LNCAP (cell line): ENCODE results near the gene HOXB3.

Experiments
- TF ChIP-seq, protein P1 (sequence below): fragments of 450-650 bp; IDR thresholded peaks from 2 replicates; pipeline ENCODE4 v1.5.1; 2017; ENCODE audit warnings: mild to moderate bottlenecking

HOXB3 gene

DNA sequence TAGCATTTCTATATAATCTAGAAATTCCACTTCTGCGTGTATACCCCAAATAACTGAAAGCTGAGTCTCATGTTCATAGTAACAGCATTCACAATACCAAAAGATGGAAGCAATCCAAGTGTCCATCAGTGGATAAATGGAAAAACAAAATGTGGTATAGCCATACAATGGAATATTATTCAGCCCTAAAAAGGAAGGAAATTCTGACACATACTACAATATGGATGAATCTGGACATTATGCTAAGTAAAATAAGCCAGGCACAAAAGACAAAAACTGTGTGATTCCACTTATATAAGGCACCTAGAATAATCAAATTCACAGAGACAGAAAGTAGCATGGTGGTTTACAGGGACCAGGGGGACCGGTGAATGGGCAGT, 79.7 kb downstream of the HOXB3 start:
- TF ChIP-seq, protein P1, sequence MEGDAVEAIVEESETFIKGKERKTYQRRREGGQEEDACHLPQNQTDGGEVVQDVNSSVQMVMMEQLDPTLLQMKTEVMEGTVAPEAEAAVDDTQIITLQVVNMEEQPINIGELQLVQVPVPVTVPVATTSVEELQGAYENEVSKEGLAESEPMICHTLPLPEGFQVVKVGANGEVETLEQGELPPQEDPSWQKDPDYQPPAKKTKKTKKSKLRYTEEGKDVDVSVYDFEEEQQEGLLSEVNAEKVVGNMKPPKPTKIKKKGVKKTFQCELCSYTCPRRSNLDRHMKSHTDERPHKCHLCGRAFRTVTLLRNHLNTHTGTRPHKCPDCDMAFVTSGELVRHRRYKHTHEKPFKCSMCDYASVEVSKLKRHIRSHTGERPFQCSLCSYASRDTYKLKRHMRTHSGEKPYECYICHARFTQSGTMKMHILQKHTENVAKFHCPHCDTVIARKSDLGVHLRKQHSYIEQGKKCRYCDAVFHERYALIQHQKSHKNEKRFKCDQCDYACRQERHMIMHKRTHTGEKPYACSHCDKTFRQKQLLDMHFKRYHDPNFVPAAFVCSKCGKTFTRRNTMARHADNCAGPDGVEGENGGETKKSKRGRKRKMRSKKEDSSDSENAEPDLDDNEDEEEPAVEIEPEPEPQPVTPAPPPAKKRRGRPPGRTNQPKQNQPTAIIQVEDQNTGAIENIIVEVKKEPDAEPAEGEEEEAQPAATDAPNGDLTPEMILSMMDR, result no peak

GRCh38 chr17:48506246-48506645, 83.8 kb downstream of the HOXB3 start:
- TF ChIP-seq, protein P1, result no peak

DNA sequence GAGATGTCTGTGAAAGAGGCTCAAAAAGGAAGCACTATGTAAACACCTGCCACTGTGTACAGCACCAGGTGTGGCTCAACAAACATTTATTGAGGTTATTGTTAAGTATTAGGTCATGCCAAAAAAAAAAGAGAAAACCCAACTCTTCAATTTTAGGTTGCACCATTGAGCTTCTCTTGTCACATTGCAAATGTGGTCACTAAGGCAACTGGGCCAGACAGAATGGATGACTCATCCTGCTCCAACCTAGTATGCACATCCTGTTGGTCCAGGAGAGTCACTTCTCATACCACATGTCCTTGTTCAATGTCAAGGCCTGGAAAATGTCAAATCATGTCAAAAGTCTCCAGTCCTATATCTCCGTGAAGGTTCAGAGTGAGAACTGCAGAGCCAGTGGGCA, 84.3 kb downstream of the HOXB3 start:
- TF ChIP-seq, protein P1, result no peak

GRCh38 chr17:48504953-48505352, 85.1 kb downstream of the HOXB3 start:
- TF ChIP-seq, protein P1, result no peak

- TF ChIP-seq, protein P1, result no peak
Observed at GRCh38 chr17:48503747-48504146, 86.3 kb downstream of the HOXB3 start.

DNA sequence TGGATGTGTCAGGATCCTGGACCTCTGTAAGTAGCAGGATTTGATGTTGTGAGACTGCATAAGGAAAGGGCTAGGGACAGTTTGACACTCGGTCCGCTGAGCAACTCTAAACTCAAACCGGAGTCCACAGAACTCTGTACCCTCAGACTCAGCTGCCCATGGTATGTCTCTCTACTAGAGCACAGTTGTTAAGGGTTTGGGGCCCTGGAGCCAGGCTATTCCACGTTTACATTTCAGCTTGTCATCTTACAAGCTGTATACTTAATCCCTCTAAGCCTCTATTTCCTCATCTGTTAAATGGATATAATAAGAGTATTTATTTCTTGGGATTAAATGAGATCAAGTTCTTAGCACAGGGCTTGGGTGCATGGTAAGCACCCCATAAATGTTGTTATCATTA, 87.1 kb downstream of the HOXB3 start:
- TF ChIP-seq, protein P1, result no peak

- TF ChIP-seq, protein P1, result no peak
Observed at GRCh38 chr17:48502312-48502711, 87.7 kb downstream of the HOXB3 start.
